HepG2 (cell line): Measurements from ENCODE around the gene BDNF. TPM values are rescaled to one million over a fixed set of nuclear protein-coding genes. Genes with fewer than 3 reads are reported as not detected.
A peak's percentile ranks its signal among the peaks of the same experiment; 100 is the strongest.

Experiments
- ATAC-seq: fragments of 200-7000 bp; cut with Tn5 transposase; 3 replicates; pipeline ENCODE4 v1.9.1; 2020; ENCODE audit warnings: mild to moderate bottlenecking, moderate library complexity
- BruUV-seq: library from RNA; stranded (reverse); fragments of 400-500 nt; replicated peaks from 2 replicates; lab custom pipeline; 2021; lab: Mats Ljungman, UMichigan
- CTCF ChIA-PET: fragments of 300-600 bp; formaldehyde crosslinking; extraction: SDS; loops from one replicate; lab custom pipeline; 2021; ENCODE audit warnings: low total read pairs, inconsistent platforms, low intra/inter-chr PET ratio; lab: Yijun Ruan, JAX
- POLR2A ChIA-PET: fragments of 350-600 bp; sonication (Branson Sonifier 250); formaldehyde crosslinking; loops from one replicate; lab custom pipeline; 2020; ENCODE audit warnings: antibody characterized with exemption, inconsistent platforms; lab: Yijun Ruan, JAX
- DNase-seq: peaks from one replicate; pipeline ENCODE4 v3.0.0-alpha.2; 2015; ENCODE audit warnings: low spot score
- FAIRE-seq: peaks from 3 replicates; lab custom pipeline; 2011; peaks lifted over from hg19 to GRCh38; lab: Jason Lieb, UNC
- H2AFZ ChIP-seq: one replicate; pipeline ENCODE4 v1.6.1; 2011; ENCODE audit warnings: low read length, inconsistent platforms
- H3K27ac ChIP-seq: fragments of 300-600 bp; 3 replicates; pipeline ENCODE4 v1.8.0; 2011; ENCODE audit warnings: mixed run types, mild to moderate bottlenecking, mixed read lengths, low read length, inconsistent platforms; ENCODE audit not compliant: insufficient read depth; ENCODE audit errors: extremely low read length
- H3K27me3 ChIP-seq, 2 experiments: fragments of 200-600 bp in 1 of 2; 2 replicates in 1 of 2; 3 replicates in 1 of 2; pipeline versions ENCODE4 v1.6.0 to v1.8.0; 2011; ENCODE audit warnings: low read length in 2 of 2, mild to moderate bottlenecking in 2 of 2, moderate library complexity in 2 of 2, inconsistent platforms in 1 of 2; ENCODE audit not compliant: insufficient read depth in 2 of 2, control insufficient read depth in 1 of 2
- H3K36me3 ChIP-seq, 2 experiments: fragments of 200-600 bp in 1 of 2; replicated peaks in 1 of 2; 2 replicates in 1 of 2; 3 replicates in 1 of 2; pipeline versions ENCODE4 v1.5.1 to v1.8.0; 2011; ENCODE audit warnings: low read length in 2 of 2, inconsistent platforms in 1 of 2; ENCODE audit not compliant: insufficient read depth in 2 of 2, control insufficient read depth in 1 of 2
- H3K4me1 ChIP-seq: 2 replicates; pipeline ENCODE4 v1.5.1; 2012; ENCODE audit warnings: low read length, inconsistent platforms; ENCODE audit not compliant: insufficient read depth
- H3K4me2 ChIP-seq: 2 replicates; pipeline ENCODE4 v1.6.0; 2011; ENCODE audit warnings: low read depth, low read length, inconsistent platforms
- H3K4me3 ChIP-seq, 3 experiments: fragments of 200-600 bp in 1 of 3; sonication (generic), shearing (Covaris generic) in 1 of 3; replicated peaks in 1 of 3; 2 replicates each; pipeline ENCODE4 v1.5.1; 2011 to 2016; ENCODE audit warnings: low read length in 3 of 3, inconsistent platforms in 2 of 3, low read depth in 2 of 3, mild to moderate bottlenecking in 2 of 3, control low read depth in 1 of 3, mixed read lengths in 1 of 3; ENCODE audit not compliant: insufficient read depth in 1 of 3
- H3K79me2 ChIP-seq: one replicate; pipeline ENCODE4 v1.6.1; 2011; ENCODE audit warnings: low read length, inconsistent platforms; ENCODE audit not compliant: insufficient read depth
- H3K9ac ChIP-seq: 2 replicates; pipeline ENCODE4 v1.6.0; 2011; ENCODE audit warnings: mild to moderate bottlenecking, low read depth, low read length, inconsistent platforms; ENCODE audit not compliant: insufficient read depth
- H3K9me3 ChIP-seq: 2 replicates; pipeline ENCODE4 v1.5.1; 2012; ENCODE audit warnings: mild to moderate bottlenecking, low read length
- H4K20me1 ChIP-seq: 2 replicates; pipeline ENCODE4 v1.6.0; 2011; ENCODE audit warnings: inconsistent platforms, mild to moderate bottlenecking, low read length, moderate library complexity; ENCODE audit not compliant: insufficient read depth
- ATF7 ChIP-seq, 2 experiments: fragments of 450-650 bp in 1 of 2; sonication (generic) in 1 of 2; formaldehyde crosslinking in 1 of 2; IDR thresholded peaks; 2 replicates each; pipeline versions ENCODE4 v1.4.0 to v1.6.1; 2016 to 2020; ENCODE audit warnings: antibody characterized with exemption in 1 of 2, mild to moderate bottlenecking in 1 of 2, missing genetic modification reagents in 1 of 2
- ATM ChIP-seq: fragments of 450-650 bp; IDR thresholded peaks from 2 replicates; pipeline ENCODE4 v1.7.1; 2017; ENCODE audit warnings: mild to moderate bottlenecking, borderline replicate concordance
- CREB1 ChIP-seq, 2 experiments: fragments of 450-650 bp in 1 of 2; IDR thresholded peaks; 2 replicates each; pipeline ENCODE4 v1.6.1; 2016 to 2017; ENCODE audit warnings: control low read depth in 1 of 2, mild to moderate bottlenecking in 1 of 2, missing compliant biosample characterization in 1 of 2, missing genetic modification characterization in 1 of 2
- GATAD1 ChIP-seq: IDR thresholded peaks from 2 replicates; pipeline ENCODE4 v1.6.1; 2016; ENCODE audit warnings: missing genetic modification reagents, missing compliant biosample characterization
- MTA1 ChIP-seq: sonication (generic); formaldehyde crosslinking; IDR thresholded peaks from 2 replicates; pipeline ENCODE4 v1.4.0; 2020; ENCODE audit warnings: missing genetic modification reagents, mild to moderate bottlenecking, borderline replicate concordance
- ZNF101 ChIP-seq: sonication (generic); formaldehyde crosslinking; IDR thresholded peaks from 2 replicates; pipeline ENCODE4 v1.4.0; 2020; ENCODE audit warnings: mild to moderate bottlenecking, low read depth, missing genetic modification reagents, borderline replicate concordance
- ZNF33B ChIP-seq: sonication (generic); formaldehyde crosslinking; IDR thresholded peaks from 2 replicates; pipeline ENCODE4 v1.5.1; 2020; ENCODE audit warnings: mild to moderate bottlenecking, missing genetic modification reagents
- ZNF451 ChIP-seq: sonication (generic); formaldehyde crosslinking; IDR thresholded peaks from 2 replicates; pipeline ENCODE4 v1.5.0; 2020; ENCODE audit warnings: mild to moderate bottlenecking, missing genetic modification reagents
- WGBS: methylation state at CpG from one replicate; pipeline ENCODE4 v1.1.6; 2017; ENCODE audit warnings: low lambda C conversion rate; 5-methylcytosine and 5-hydroxymethylcytosine counted together
- in situ Hi-C: cut with HindIII; loops from 2 replicates; pipeline ENCODE4 v1.10.0; 2017; ENCODE audit warnings: low pct_unique_long_range_greater_than_20kb; ENCODE audit not compliant: extremely low pct_ligation_motif_present
- intact Hi-C: fragments of 100-400 bp; cut with micrococcal nuclease; formaldehyde crosslinking; loops from one replicate; pipeline ENCODE4 v1.10.0; 2022; ENCODE audit not compliant: unreplicated experiment
- polyA plus RNA-seq, 8 experiments: library from polyadenylated mRNA; depleted of rRNA in 3 of 8; stranded (reverse) in 7 of 8; unstranded in 1 of 8; fragments of >200 nt; fragmentation: Illumina TruSeq in 4 of 8; extraction: Trizol in 4 of 8; gene quantifications; 2 replicates each; pipeline versions ENCODE4 v1.2.1 to v1.2.3, GENCODE V29; 2011 to 2016; ENCODE audit warnings: low read depth in 4 of 8, missing spikeins in 1 of 8, mixed read lengths in 1 of 8; ENCODE audit not compliant: insufficient read depth in 1 of 8
- total RNA-seq, 5 experiments: library from RNA; depleted of rRNA; stranded (reverse); fragments of >200 nt; fragmentation: Illumina TruSeq; extraction: Trizol; gene quantifications; 2 replicates each; pipeline ENCODE4 v1.2.3, GENCODE V29; 2016; ENCODE audit warnings: low read depth in 1 of 5
- TF ChIP-seq, protein P1 (sequence below): sonication (generic); formaldehyde crosslinking; IDR thresholded peaks from 2 replicates; pipeline ENCODE4 v1.4.0; 2020; ENCODE audit warnings: missing genetic modification reagents

Gene BDNF
- total and polyA plus RNA-seq, 2 of the 13 experiments (the other 11 are each of a cell fraction or from before 2014, with no cell fraction given) = 0.02 TPM; not detected in 1

DNA sequence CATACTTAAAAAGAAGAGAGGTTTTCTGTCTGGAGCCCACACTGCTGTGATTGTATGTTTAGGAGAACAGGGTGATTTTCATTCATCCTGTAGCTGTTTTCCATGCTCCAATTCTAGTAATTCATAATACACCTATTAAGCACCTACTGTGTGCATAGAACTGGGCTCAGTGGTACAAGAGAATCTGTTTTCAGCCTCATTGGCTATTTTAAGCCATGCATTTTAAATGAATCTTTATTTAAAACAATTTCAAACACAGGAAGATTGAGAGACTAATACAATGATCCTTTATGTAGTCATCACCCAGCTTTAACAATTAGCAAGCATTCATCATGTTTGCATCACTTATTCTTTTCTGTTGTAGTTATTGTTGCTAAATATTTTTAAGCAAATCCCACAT lies 86.2 kb downstream of the BDNF start:
- Histone ChIP-seq H3K4me2 (no peak overlapping the region), H3K27me3 (no peaks in the 10 kb centered on the region; a peak in 1 of 5 replicates), H3K36me3 (no peaks in the 10 kb centered on the region), H3K27ac (no peak overlapping the region), H3K4me1 (no peaks in the 10 kb centered on the region), H3K4me3 (no peak overlapping the region), H2AFZ (no peak overlapping the region), H4K20me1 (no peaks in the 10 kb centered on the region), H3K9me3 (no peaks in the 10 kb centered on the region), H3K9ac (no peak overlapping the region), H3K79me2 (no peaks in the 10 kb centered on the region)
- intact Hi-C loops (no loop called here), in situ Hi-C loops (no loop called here)
- no peak for TF ChIP-seq ZNF33B (CRISPR knock-in tag)
- TF ChIP-seq, protein P1, sequence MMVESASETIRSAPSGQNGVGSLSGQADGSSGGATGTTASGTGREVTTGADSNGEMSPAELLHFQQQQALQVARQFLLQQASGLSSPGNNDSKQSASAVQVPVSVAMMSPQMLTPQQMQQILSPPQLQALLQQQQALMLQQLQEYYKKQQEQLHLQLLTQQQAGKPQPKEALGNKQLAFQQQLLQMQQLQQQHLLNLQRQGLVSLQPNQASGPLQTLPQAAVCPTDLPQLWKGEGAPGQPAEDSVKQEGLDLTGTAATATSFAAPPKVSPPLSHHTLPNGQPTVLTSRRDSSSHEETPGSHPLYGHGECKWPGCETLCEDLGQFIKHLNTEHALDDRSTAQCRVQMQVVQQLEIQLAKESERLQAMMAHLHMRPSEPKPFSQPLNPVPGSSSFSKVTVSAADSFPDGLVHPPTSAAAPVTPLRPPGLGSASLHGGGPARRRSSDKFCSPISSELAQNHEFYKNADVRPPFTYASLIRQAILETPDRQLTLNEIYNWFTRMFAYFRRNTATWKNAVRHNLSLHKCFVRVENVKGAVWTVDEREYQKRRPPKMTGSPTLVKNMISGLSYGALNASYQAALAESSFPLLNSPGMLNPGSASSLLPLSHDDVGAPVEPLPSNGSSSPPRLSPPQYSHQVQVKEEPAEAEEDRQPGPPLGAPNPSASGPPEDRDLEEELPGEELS (CRISPR knock-in tag) = no peak
- ChIA-PET CTCF (no interaction called here), POLR2A (no interaction called here)
- DNase-seq (no peak), FAIRE-seq (no peak), ATAC-seq (no peak)
- BruUV-seq = no TSS peak

DNA sequence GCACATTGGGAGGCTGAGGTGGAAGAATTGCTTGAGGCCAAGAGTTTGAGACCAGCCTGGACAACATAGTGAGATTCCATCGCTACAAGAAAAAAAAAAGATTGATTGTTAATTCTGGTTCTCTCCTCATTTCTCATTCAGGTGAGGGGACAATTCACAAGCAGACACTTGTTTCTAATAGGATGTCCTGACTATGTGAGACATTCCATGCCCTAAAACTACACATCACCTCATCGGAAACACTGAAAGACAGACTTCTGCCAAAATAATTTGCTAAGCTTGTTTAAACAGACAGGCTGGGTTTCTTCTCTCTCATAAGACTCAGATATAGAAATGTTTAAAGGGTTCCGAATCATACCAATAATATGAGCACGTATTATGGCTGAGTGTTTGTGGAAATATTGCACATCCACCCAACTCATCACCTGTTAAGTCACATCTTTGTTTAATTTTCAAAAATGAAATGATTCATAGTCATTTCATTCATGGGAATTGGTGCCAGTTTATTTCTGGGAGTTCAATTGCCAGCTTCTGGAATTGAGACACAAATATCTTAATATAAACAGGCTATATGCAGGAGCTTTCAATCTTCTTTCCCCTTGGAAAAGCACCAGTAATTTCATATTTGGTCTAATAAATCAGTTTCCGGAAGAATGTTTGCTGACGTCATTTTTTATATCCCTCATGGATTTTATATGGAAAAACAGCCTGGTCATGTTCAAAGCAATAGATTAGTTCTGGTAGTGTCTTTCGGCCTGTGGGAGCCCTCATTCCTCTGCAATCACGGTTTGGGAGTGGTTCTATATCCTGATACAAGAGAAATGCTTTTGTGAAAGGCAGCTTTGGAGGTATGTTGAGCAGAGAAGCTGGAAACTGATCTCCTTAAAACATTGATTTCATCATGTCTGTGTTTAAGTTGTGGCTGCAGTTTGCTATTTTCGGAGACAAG lies 87.0 kb downstream of the BDNF start:
- POLR2A ChIA-PET = no interaction called here
- H3K27me3 ChIP-seq = no peaks in the 10 kb centered on the region; a peak in 1 of 5 replicates
- no peak overlapping the region for H3K27ac ChIP-seq
- H3K9ac ChIP-seq = no peak overlapping the region
- no peak overlapping the region for H3K4me3 ChIP-seq
- no peaks in the 10 kb centered on the region for H3K9me3 ChIP-seq
- in situ Hi-C loops (no loop called here), intact Hi-C loops (no loop called here)
- CTCF ChIA-PET = no interaction called here
- 17% methylated on average over 9 of the region's 9 CpGs for WGBS
- no peak for FAIRE-seq
- no peak for DNase-seq
- no peak overlapping the region for H2AFZ ChIP-seq
- H3K36me3 ChIP-seq = no peaks in the 10 kb centered on the region
- peak; percentile 90 for TF ChIP-seq ATF7 (IDR thresholded peaks at IDR 0.05)
- no peak for TF ChIP-seq ATF7 (CRISPR knock-in tag; IDR thresholded peaks at IDR 0.05)
- TF ChIP-seq ATM = no peak
- TF ChIP-seq GATAD1 (CRISPR knock-in tag) = no peak
- no peak for TF ChIP-seq MTA1
- no peak for TF ChIP-seq ZNF101 (CRISPR knock-in tag)
- TF ChIP-seq ZNF451 (CRISPR knock-in tag) = no peak
- TF ChIP-seq CREB1 (IDR thresholded peaks at IDR 0.05) = peak; percentile 85
- TF ChIP-seq CREB1 (CRISPR knock-in tag; IDR thresholded peaks at IDR 0.05) = no peak
- H3K79me2 ChIP-seq = no peaks in the 10 kb centered on the region
- no peaks in the 10 kb centered on the region for H3K4me1 ChIP-seq
- no peak for ATAC-seq
- no peaks in the 10 kb centered on the region for H4K20me1 ChIP-seq
- H3K4me2 ChIP-seq = no peak overlapping the region
- no TSS peak for BruUV-seq
